ENCODE data around the gene NUCB1. TPM values are rescaled to one million over a fixed set of nuclear protein-coding genes. Genes with fewer than 3 reads are reported as not detected.
A peak's percentile ranks its signal among the peaks of the same experiment; 100 is the strongest.

NUCB1 gene
- total and polyA plus RNA-seq, 9 of the 15 experiments (the other 6 are each of a cell fraction or from before 2014, with no cell fraction given) = 3.1 to 153 (median 71.7) TPM

GRCh38 chr19:48928164-48929025 is 28.3 kb downstream of the NUCB1 start (continued):
- TF ChIP-seq CBX5 (IDR thresholded peaks at IDR 0.05; ENCODE audit: borderline replicate concordance, low read depth) = no peak
- TF ChIP-seq SREBF2 (CRISPR knock-in tag; IDR thresholded peaks at IDR 0.05) = no peak
- TF ChIP-seq RUNX1 (IDR thresholded peaks at IDR 0.05; ENCODE audit: low read depth) = no peak
- no peak for TF ChIP-seq HNRNPH1 (optimal IDR thresholded peaks at IDR 0.05; ENCODE audit: low read depth, low read length)
- no peak for TF ChIP-seq MBD2 (IDR thresholded peaks at IDR 0.05; ENCODE audit: borderline replicate concordance, low read depth)
- TF ChIP-seq ELF1 (tag; IDR thresholded peaks at IDR 0.05) = no peak
- TF ChIP-seq ZNF263 (CRISPR knock-in tag; IDR thresholded peaks at IDR 0.05; ENCODE audit: borderline replicate concordance) = no peak
- TF ChIP-seq PHF8 (IDR thresholded peaks at IDR 0.05; ENCODE audit: borderline replicate concordance, low read length) = no peak
- no peak for TF ChIP-seq CUX1 (CRISPR knock-in tag; IDR thresholded peaks at IDR 0.05)
- TF ChIP-seq BCL6 (CRISPR knock-in tag; IDR thresholded peaks at IDR 0.05) = no peak
- TF ChIP-seq CHD2 (IDR thresholded peaks at IDR 0.05; ENCODE audit: low read depth, low read length) = no peak
- peak; percentile 19 for TF ChIP-seq RBM25 (IDR thresholded peaks at IDR 0.05; ENCODE audit: low read depth, low read length, severe bottlenecking)
